Measurements from ENCODE around the gene RGMA. TPM values are rescaled to one million over a fixed set of nuclear protein-coding genes. Genes with fewer than 3 reads are reported as not detected.

The RGMA gene
- total and polyA plus RNA-seq, 10 of the 15 experiments (the other 5 are each of a cell fraction or from before 2014, with no cell fraction given): not detected

GRCh38 chr15:93027413-93027812 is 61.6 kb downstream of the RGMA start:
- ChIA-PET CTCF (interaction anchor here (1.2 to 5.8 kb wide), 6 partner anchors 9 to 1092 kb away, joined by 3 to 54 read pairs (median 15); no protein-coding TSS in a partner anchor), POLR2A (no interaction called here), SMC1A (ENCODE audit: uncharacterized antibody, unreplicated experiment) (interaction anchor here (2.1 kb wide), 1 partner anchor 10 kb away, joined by 5 read pairs; no protein-coding TSS in a partner anchor), RAD21 (ENCODE audit: unreplicated experiment) (interaction anchor here (1.6 to 3.7 kb wide), 3 partner anchors 229 to 1092 kb away, joined by 5 to 40 read pairs (median 29); no protein-coding TSS in a partner anchor)
- no peaks in the 10 kb centered on the region for H3K27me3 ChIP-seq (replicated peaks in 1 of 2; ENCODE audit: control insufficient read depth in 2 of 2, insufficient read depth in 2 of 2, low read length in 1 of 2)
- H4K20me1 ChIP-seq (ENCODE audit: control insufficient read depth, insufficient read depth): peaks cover 4% of the 10 kb centered on the region
- H3K27ac ChIP-seq (ENCODE audit: control insufficient read depth, insufficient read depth): no peak overlapping the region
- peaks cover 18 to 24% of the 10 kb centered on the region in 2 experiments for H3K36me3 ChIP-seq (ENCODE audit: control insufficient read depth in 2 of 2, insufficient read depth in 2 of 2, low read length in 1 of 2)
- ATAC-seq (no peak), FAIRE-seq (no peak), DNase-seq (ENCODE audit: low read depth, low spot score) (no peak)
- BruUV-seq (replicated peaks): no TSS peak
- TF ChIP-seq USF1 (IDR thresholded peaks at IDR 0.05; ENCODE audit: borderline replicate concordance, extremely low read length, insufficient read depth, low read depth, low read length) (no peak), HDAC2 (IDR thresholded peaks at IDR 0.05) (no peak), TCF12 (IDR thresholded peaks at IDR 0.05; ENCODE audit: low read depth, low read length) (no peak), POLR2AphosphoS5 (IDR thresholded peaks at IDR 0.05; ENCODE audit: low read length) (peak; percentile 61; the same call in 1 of the 2 replicates), NFIC (IDR thresholded peaks at IDR 0.05; ENCODE audit: low read depth, low read length) (no peak), PML (IDR thresholded peaks at IDR 0.05; ENCODE audit: low read length) (no peak), GABPA (IDR thresholded peaks at IDR 0.05; ENCODE audit: low read depth) (no peak), SPI1 (IDR thresholded peaks at IDR 0.05; ENCODE audit: borderline replicate concordance, insufficient read depth, low read depth, low read length) (no peak), NFXL1 (IDR thresholded peaks at IDR 0.05; ENCODE audit: borderline replicate concordance) (no peak), MXI1 (IDR thresholded peaks at IDR 0.05; ENCODE audit: low read depth, low read length) (no peak), EGR1 (IDR thresholded peaks at IDR 0.05; ENCODE audit: borderline replicate concordance in 1 of 2, low read depth in 2 of 2, low read length in 2 of 2) (no peak), POLR2A (IDR thresholded peaks at IDR 0.05; ENCODE audit: low read depth, low read length) (peak; percentile 56; the same call in 1 of the 2 replicates)
- H3K4me1 ChIP-seq (ENCODE audit: control insufficient read depth, insufficient read depth, low read length): peaks cover 5% of the 10 kb centered on the region; the same call in 1 of the 2 replicates
- H3K4me3 ChIP-seq: no peak overlapping the region
- H2AFZ ChIP-seq (ENCODE audit: control insufficient read depth, low read depth, low read length): no peak overlapping the region
- WGBS (ENCODE audit: insufficient coverage, insufficient replicate concordance, low lambda C conversion rate, missing lambda C conversion rate): 97% methylated on average over 10 of the region's 10 CpGs
- H3K9ac ChIP-seq (ENCODE audit: control insufficient read depth, insufficient read depth, low read length): no peak overlapping the region
- no peaks in the 10 kb centered on the region for H3K9me3 ChIP-seq (replicated peaks; ENCODE audit: control insufficient read depth, insufficient read depth, low read length)
- H3K4me2 ChIP-seq (ENCODE audit: control insufficient read depth, insufficient read depth): no peak overlapping the region
- intact Hi-C loops (cut with micrococcal nuclease; ENCODE audit: unreplicated experiment): no loop called here
- no peaks in the 10 kb centered on the region for H3K79me2 ChIP-seq (ENCODE audit: control insufficient read depth, insufficient read depth, low read length)
- in situ Hi-C loops (cut with MboI): loop anchor here (5.0 to 25.0 kb wide), 2 partner anchors 225 to 1285 kb away; no protein-coding TSS in a partner anchor

All from GM12878 (cell line).